ENCODE results near the gene NLRP6.

GRCh38 chr11:278001-278951, at the start of gene NLRP6:
- TF ChIP-seq CTCF (IDR thresholded peaks at IDR 0.05) (no peak), POLR2AphosphoS5 (IDR thresholded peaks at IDR 0.05) (no peak), POLR2A (IDR thresholded peaks at IDR 0.05; ENCODE audit: low read depth) (no peak), EP300 (IDR thresholded peaks at IDR 0.05) (no peak)

All from esophagus muscularis mucosa (tissue), 4 donors.